ENCODE results near the gene CAST.

- TF ChIP-seq, protein P1, sequence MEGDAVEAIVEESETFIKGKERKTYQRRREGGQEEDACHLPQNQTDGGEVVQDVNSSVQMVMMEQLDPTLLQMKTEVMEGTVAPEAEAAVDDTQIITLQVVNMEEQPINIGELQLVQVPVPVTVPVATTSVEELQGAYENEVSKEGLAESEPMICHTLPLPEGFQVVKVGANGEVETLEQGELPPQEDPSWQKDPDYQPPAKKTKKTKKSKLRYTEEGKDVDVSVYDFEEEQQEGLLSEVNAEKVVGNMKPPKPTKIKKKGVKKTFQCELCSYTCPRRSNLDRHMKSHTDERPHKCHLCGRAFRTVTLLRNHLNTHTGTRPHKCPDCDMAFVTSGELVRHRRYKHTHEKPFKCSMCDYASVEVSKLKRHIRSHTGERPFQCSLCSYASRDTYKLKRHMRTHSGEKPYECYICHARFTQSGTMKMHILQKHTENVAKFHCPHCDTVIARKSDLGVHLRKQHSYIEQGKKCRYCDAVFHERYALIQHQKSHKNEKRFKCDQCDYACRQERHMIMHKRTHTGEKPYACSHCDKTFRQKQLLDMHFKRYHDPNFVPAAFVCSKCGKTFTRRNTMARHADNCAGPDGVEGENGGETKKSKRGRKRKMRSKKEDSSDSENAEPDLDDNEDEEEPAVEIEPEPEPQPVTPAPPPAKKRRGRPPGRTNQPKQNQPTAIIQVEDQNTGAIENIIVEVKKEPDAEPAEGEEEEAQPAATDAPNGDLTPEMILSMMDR (IDR thresholded peaks at IDR 0.05; ENCODE audit: low read length) = no peak
- no peak for TF ChIP-seq EZH2 (IDR thresholded peaks at IDR 0.05; ENCODE audit: borderline replicate concordance, low read length)
Observed at GRCh38 chr5:96726802-96727201, 64.6 kb downstream of the CAST start.

Data from OCI-LY1 (cell line).